Measurements from ENCODE around the gene DAPP1. TPM values are rescaled to one million over a fixed set of nuclear protein-coding genes. Genes with fewer than 3 reads are reported as not detected.

Gene DAPP1
- total and polyA plus RNA-seq, 8 donors: 0.45 to 72.4 (median 8.5) TPM

GRCh38 chr4:99810536-99810935 lies 6.1 kb upstream of the DAPP1 start:
- Histone ChIP-seq H3K27ac (no peak overlapping the region), H3K4me3 (no peak overlapping the region), H3K9me3 (no peaks in the 10 kb centered on the region), H3K4me1 (peaks cover 0 to 14% (median 7%) of the 10 kb centered on the region in 4 donors), H3K27me3 (no peaks in the 10 kb centered on the region), H3K36me3 (no peaks in the 10 kb centered on the region)
- DNase-seq: no peak
- TF ChIP-seq POLR2AphosphoS5 (IDR thresholded peaks at IDR 0.05) (no peak), POLR2A (IDR thresholded peaks at IDR 0.05) (no peak), EP300 (IDR thresholded peaks at IDR 0.05) (no peak)
- intact Hi-C loops (cut with DNase I; ENCODE audit: low total_unique reads): no loop called here

GRCh38 chr4:99811117-99811516 lies 5.5 kb upstream of the DAPP1 start:
- 43 to 72% (median 62%) methylated on average over 1 of the region's 1 CpG for WGBS, 5 donors
- no peak for DNase-seq
- Histone ChIP-seq H3K27me3 (no peaks in the 10 kb centered on the region), H3K9me3 (no peaks in the 10 kb centered on the region), H3K27ac (no peak overlapping the region), H3K4me1 (peaks cover 2 to 20% (median 9%) of the 10 kb centered on the region in 4 donors), H3K36me3 (no peaks in the 10 kb centered on the region), H3K4me3 (no peak overlapping the region)
- TF ChIP-seq CTCF (IDR thresholded peaks at IDR 0.05) (no peak), EP300 (IDR thresholded peaks at IDR 0.05) (no peak), POLR2AphosphoS5 (IDR thresholded peaks at IDR 0.05) (no peak), POLR2A (IDR thresholded peaks at IDR 0.05) (no peak)
- intact Hi-C loops (cut with DNase I; ENCODE audit: low total_unique reads): no loop called here

- intact Hi-C loops (cut with DNase I; ENCODE audit: low total_unique reads): no loop called here
- peak in 1 of 2 donors; percentile 46 for DNase-seq
- WGBS, 5 donors: 39 to 79% (median 58%) methylated on average over 1 of the region's 1 CpG
- Histone ChIP-seq H3K36me3 (no peaks in the 10 kb centered on the region), H3K27me3 (no peaks in the 10 kb centered on the region), H3K4me3 (no peak overlapping the region), H3K9me3 (no peaks in the 10 kb centered on the region), H3K27ac (no peak overlapping the region), H3K4me1 (peaks cover 5 to 27% (median 9%) of the 10 kb centered on the region in 4 donors)
- TF ChIP-seq CTCF (IDR thresholded peaks at IDR 0.05): peak in 4 of 7 experiments; percentile 10 to 50 (median 40)
- TF ChIP-seq POLR2A (IDR thresholded peaks at IDR 0.05): no peak
- TF ChIP-seq POLR2AphosphoS5 (IDR thresholded peaks at IDR 0.05): no peak
- no peak for TF ChIP-seq EP300 (IDR thresholded peaks at IDR 0.05)
These were observed 4.8 kb upstream of the DAPP1 start for GRCh38 chr4:99811850-99812249.

- Histone ChIP-seq H3K36me3 (no peaks in the 10 kb centered on the region), H3K27me3 (no peaks in the 10 kb centered on the region), H3K27ac (peak overlapping the region; percentile 14 to 85 (median 67)), H3K4me3 (no peak overlapping the region), H3K4me1 (peaks cover 5 to 39% (median 6%) of the 10 kb centered on the region in 4 donors), H3K9me3 (no peaks in the 10 kb centered on the region)
- TF ChIP-seq POLR2A (IDR thresholded peaks at IDR 0.05) (no peak), POLR2AphosphoS5 (IDR thresholded peaks at IDR 0.05) (peak in 2 of 3 donors; percentile 73 to 85), CTCF (IDR thresholded peaks at IDR 0.05) (no peak)
- intact Hi-C loops (cut with DNase I; ENCODE audit: low total_unique reads): no loop called here
- 29 to 60% (median 36%) methylated on average over 1 of the region's 1 CpG for WGBS, 5 donors
- peak; percentile 77 to 90 for DNase-seq
These were observed 1.0 kb upstream of the DAPP1 start for GRCh38 chr4:99815597-99816011.

GRCh38 chr4:99817309-99817890 lies 773 bp downstream of the DAPP1 start:
- Histone ChIP-seq H3K4me3 (peak overlapping the region in 3 of 4 donors; percentile 17 to 42 (median 31)), H3K4me1 (peaks cover 5 to 39% (median 6%) of the 10 kb centered on the region in 4 donors), H3K9me3 (no peaks in the 10 kb centered on the region), H3K27me3 (no peaks in the 10 kb centered on the region), H3K27ac (peak overlapping the region in 3 of 5 donors; percentile 56 to 85 (median 73)), H3K36me3 (no peaks in the 10 kb centered on the region)
- intact Hi-C loops (cut with DNase I; ENCODE audit: low total_unique reads): no loop called here
- DNase-seq: peak in 1 of 2 donors; percentile 4
- TF ChIP-seq CTCF (IDR thresholded peaks at IDR 0.05): no peak
- no peak for TF ChIP-seq POLR2A (IDR thresholded peaks at IDR 0.05)
- TF ChIP-seq POLR2AphosphoS5 (IDR thresholded peaks at IDR 0.05): no peak
- TF ChIP-seq EP300 (IDR thresholded peaks at IDR 0.05): no peak
- WGBS, 5 donors: 31 to 61% (median 34%) methylated on average over 4 of the region's 4 CpGs
